ENCODE data around the gene STIM1. TPM values are rescaled to one million over a fixed set of nuclear protein-coding genes. Genes with fewer than 3 reads are reported as not detected.

The STIM1 gene
- total RNA-seq, 4 donors from 2014 or later: 65.2 to 150 (median 92.6) TPM

DNA sequence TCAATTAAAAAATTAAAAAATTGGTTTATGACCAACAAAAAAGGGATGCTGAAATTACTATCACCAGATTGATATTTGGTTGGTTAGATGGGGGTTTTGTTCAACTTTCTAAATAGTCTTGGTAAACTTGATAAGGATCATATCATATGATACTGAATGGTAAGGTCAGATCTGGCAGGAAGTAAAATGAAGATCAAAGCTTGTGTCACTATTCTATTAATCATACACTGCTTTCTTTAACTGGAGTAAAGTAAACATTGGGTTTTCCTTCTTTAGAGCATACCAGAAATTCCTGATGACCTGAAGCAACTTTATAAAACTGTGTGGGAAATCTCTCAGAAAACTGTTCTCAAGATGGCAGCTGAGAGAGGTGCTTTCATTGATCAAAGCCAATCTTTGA is 279.3 kb downstream of the STIM1 start:
- Histone ChIP-seq H3K4me1 (no peaks in the 10 kb centered on the region), H3K36me3 (peaks cover 38 to 85% (median 65%) of the 10 kb centered on the region in 4 donors), H3K27ac (replicated peaks in 1 of 4) (no peak overlapping the region), H3K27me3 (no peaks in the 10 kb centered on the region), H3K4me3 (no peak overlapping the region), H3K9me3 (peaks cover 0 to 4% (median 0%) of the 10 kb centered on the region in 4 donors)
- TF ChIP-seq, protein P1, sequence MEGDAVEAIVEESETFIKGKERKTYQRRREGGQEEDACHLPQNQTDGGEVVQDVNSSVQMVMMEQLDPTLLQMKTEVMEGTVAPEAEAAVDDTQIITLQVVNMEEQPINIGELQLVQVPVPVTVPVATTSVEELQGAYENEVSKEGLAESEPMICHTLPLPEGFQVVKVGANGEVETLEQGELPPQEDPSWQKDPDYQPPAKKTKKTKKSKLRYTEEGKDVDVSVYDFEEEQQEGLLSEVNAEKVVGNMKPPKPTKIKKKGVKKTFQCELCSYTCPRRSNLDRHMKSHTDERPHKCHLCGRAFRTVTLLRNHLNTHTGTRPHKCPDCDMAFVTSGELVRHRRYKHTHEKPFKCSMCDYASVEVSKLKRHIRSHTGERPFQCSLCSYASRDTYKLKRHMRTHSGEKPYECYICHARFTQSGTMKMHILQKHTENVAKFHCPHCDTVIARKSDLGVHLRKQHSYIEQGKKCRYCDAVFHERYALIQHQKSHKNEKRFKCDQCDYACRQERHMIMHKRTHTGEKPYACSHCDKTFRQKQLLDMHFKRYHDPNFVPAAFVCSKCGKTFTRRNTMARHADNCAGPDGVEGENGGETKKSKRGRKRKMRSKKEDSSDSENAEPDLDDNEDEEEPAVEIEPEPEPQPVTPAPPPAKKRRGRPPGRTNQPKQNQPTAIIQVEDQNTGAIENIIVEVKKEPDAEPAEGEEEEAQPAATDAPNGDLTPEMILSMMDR (IDR thresholded peaks at IDR 0.05): no peak
- TF ChIP-seq POLR2A (IDR thresholded peaks at IDR 0.05; ENCODE audit: low read depth): no peak
- no peak for TF ChIP-seq EP300 (IDR thresholded peaks at IDR 0.05)
- no peak for TF ChIP-seq POLR2AphosphoS5 (IDR thresholded peaks at IDR 0.05)
- intact Hi-C loops (cut with DNase I): no loop called here
- DNase-seq (ENCODE audit: extremely low spot score): no peak

DNA sequence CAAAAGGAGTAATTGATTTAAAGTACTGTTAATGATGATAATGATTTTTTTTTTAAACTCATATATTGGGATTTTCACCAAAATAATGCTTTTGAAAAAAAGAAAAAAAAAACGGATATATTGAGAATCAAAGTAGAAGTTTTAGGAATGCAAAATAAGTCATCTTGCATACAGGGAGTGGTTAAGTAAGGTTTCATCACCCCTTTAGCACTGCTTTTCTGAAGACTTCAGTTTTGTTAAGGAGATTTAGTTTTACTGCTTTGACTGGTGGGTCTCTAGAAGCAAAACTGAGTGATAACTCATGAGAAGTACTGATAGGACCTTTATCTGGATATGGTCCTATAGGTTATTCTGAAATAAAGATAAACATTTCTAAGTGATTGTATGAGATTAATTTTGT is 283.0 kb downstream of the STIM1 start:
- Histone ChIP-seq H3K4me1 (no peaks in the 10 kb centered on the region), H3K4me3 (no peak overlapping the region), H3K27me3 (no peaks in the 10 kb centered on the region), H3K36me3 (peaks cover 29 to 68% (median 54%) of the 10 kb centered on the region in 4 donors), H3K27ac (replicated peaks in 1 of 4) (no peak overlapping the region), H3K9me3 (peaks cover 0 to 10% (median 0%) of the 10 kb centered on the region in 4 donors)
- 92% methylated on average over 1 of the region's 1 CpG for WGBS
- no peak for TF ChIP-seq POLR2A (IDR thresholded peaks at IDR 0.05; ENCODE audit: low read depth)
- TF ChIP-seq POLR2AphosphoS5 (IDR thresholded peaks at IDR 0.05): no peak
- TF ChIP-seq, protein P1 (IDR thresholded peaks at IDR 0.05): no peak
- no peak for TF ChIP-seq EP300 (IDR thresholded peaks at IDR 0.05)
- intact Hi-C loops (cut with DNase I): no loop called here
- DNase-seq (ENCODE audit: extremely low spot score): no peak

DNA sequence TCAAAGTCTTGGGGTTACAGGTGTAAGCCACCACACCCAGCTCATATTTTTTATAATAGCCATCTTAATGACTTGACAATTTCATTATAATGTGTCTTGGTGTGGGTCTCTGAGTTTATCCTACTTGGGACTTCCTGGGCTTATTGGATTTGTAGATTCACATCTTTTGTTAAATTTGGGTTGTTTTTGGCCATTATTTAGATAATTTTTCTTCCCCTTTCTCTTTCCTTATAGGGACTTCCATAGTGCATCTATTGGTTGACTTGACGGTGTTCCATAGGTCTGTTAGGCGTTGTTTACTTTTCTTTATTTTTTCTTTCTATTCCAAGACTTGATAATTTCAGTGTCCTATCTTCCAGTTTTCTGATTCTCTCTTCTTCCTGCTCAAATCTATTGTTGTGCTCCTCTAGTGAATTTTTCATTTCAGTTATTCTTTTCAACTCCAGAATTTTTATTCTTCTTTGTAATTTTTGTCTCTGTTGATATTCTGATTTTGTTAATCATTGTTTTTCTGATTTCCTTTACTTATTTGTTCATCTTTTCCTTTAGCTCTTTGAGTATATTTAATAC is 284.7 kb downstream of the STIM1 start:
- no peak overlapping the region for H3K4me3 ChIP-seq

More for the DNA sequence above, 284.7 kb downstream of the STIM1 start:
- intact Hi-C loops (cut with DNase I): no loop called here
- H3K36me3 ChIP-seq: peaks cover 18 to 51% (median 40%) of the 10 kb centered on the region in 4 donors
- peaks cover 0 to 10% (median 0%) of the 10 kb centered on the region in 4 donors for H3K9me3 ChIP-seq
- TF ChIP-seq POLR2AphosphoS5 (IDR thresholded peaks at IDR 0.05) (no peak), EP300 (IDR thresholded peaks at IDR 0.05) (no peak)
- TF ChIP-seq, protein P1 (IDR thresholded peaks at IDR 0.05): no peak
- H3K27ac ChIP-seq (replicated peaks in 1 of 4): no peak overlapping the region
- H3K27me3 ChIP-seq: no peaks in the 10 kb centered on the region
- no peak for DNase-seq (ENCODE audit: extremely low spot score)
- H3K4me1 ChIP-seq: no peaks in the 10 kb centered on the region
- WGBS: 98% methylated on average over 2 of the region's 2 CpGs

Small RNA genes within 50 kb of the gene (small RNA-seq; reads per million reads assigned to genes)
- gene AC087441.2 (0 reads per million in 3 donors), gene RF00409 (0 reads per million in 3 donors), gene RPS29P20 (0 reads per million in 3 donors)

Other genes with a start within 250 kb of the STIM1 start
- under 1 TPM in 3 of 4 donors, not detected in 1; 0.57 to 0.66 (median 0.65) TPM for gene ART5, start 213.7 kb upstream of the STIM1 start, total RNA-seq
- not detected for gene ART1, start 210.5 kb upstream of the STIM1 start, total RNA-seq
- 1 to 10 TPM in 2 of 4 donors, under 1 TPM in 2; 0.46 to 1.9 (median 1.2) TPM for gene CHRNA10, start 184.3 kb upstream of the STIM1 start, total RNA-seq
- gene NUP98, start 58.1 kb upstream of the STIM1 start, total RNA-seq: 100 to 1,000 TPM in 1 of 4 donors, 10 to 100 TPM in 3; 67.7 to 117 (median 89.8) TPM
- gene PGAP2, start 47.1 kb upstream of the STIM1 start, total RNA-seq: 1 to 10 TPM; 5.1 to 7.4 (median 7.0) TPM
- gene RHOG, start 14.7 kb upstream of the STIM1 start, total RNA-seq: 10 to 100 TPM; 53.6 to 75.5 (median 59.4) TPM
- gene RRM1, start 239.1 kb downstream of the STIM1 start, total RNA-seq: 10 to 100 TPM; 26.6 to 44.0 (median 41.0) TPM

Data from esophagus muscularis mucosa (tissue), 4 donors.